HepG2 (cell line): ENCODE data around the gene WNT3. TPM values are rescaled to one million over a fixed set of nuclear protein-coding genes. Genes with fewer than 3 reads are reported as not detected.
A peak's percentile ranks its signal among the peaks of the same experiment; 100 is the strongest.

ENCODE experiments used
- CEBPZ ChIP-seq: IDR thresholded peaks from 2 replicates; pipeline ENCODE4 v1.6.1; 2012; ENCODE audit warnings: low read length, improper control_type of control experiment
- CREM ChIP-seq, 2 experiments: sonication (generic) in 1 of 2; formaldehyde crosslinking in 1 of 2; IDR thresholded peaks; 2 replicates each; pipeline versions ENCODE4 v1.4.0 to v1.6.1; 2016 to 2020; ENCODE audit warnings: antibody characterized with exemption in 1 of 2, mild to moderate bottlenecking in 1 of 2, missing genetic modification reagents in 1 of 2
- EZH2 ChIP-seq: conservative IDR thresholded peaks from 2 replicates; pipeline ENCODE4 v1.6.1; 2012; ENCODE audit warnings: mild to moderate bottlenecking, low read depth, low read length, moderate library complexity
- HNF4G ChIP-seq, 2 experiments: sonication (generic) in 1 of 2; formaldehyde crosslinking in 1 of 2; IDR thresholded peaks; 2 replicates each; pipeline versions ENCODE4 v1.4.0 to v1.6.1; 2011 to 2020; ENCODE audit warnings: borderline replicate concordance in 2 of 2, low read depth in 2 of 2, mild to moderate bottlenecking in 2 of 2, low read length in 1 of 2, missing genetic modification reagents in 1 of 2, moderate library complexity in 1 of 2
- NONO ChIP-seq, 2 experiments: fragments of 450-650 bp in 1 of 2; sonication (generic) in 1 of 2; formaldehyde crosslinking in 1 of 2; IDR thresholded peaks in 1 of 2; conservative IDR thresholded peaks in 1 of 2; 2 replicates each; pipeline versions ENCODE4 v1.6.1 to v1.8.0; 2017 to 2022; ENCODE audit warnings: mild to moderate bottlenecking in 1 of 2, missing genetic modification reagents in 1 of 2, moderate library complexity in 1 of 2
- PAWR ChIP-seq: sonication (generic); formaldehyde crosslinking; IDR thresholded peaks from 2 replicates; pipeline ENCODE4 v1.4.0; 2020; ENCODE audit warnings: missing genetic modification reagents, mild to moderate bottlenecking, borderline replicate concordance
- PPARG ChIP-seq: conservative IDR thresholded peaks from 2 replicates; pipeline ENCODE4 v1.6.1; 2016; ENCODE audit warnings: missing biosample characterization, missing genetic modification reagents
- RBAK ChIP-seq: sonication (generic); formaldehyde crosslinking; IDR thresholded peaks from 2 replicates; pipeline ENCODE4 v1.5.1; 2020; ENCODE audit warnings: mild to moderate bottlenecking, missing genetic modification reagents
- RORA ChIP-seq: sonication (generic); formaldehyde crosslinking; IDR thresholded peaks from 2 replicates; pipeline ENCODE4 v1.5.0; 2020; ENCODE audit warnings: mild to moderate bottlenecking, missing genetic modification reagents, moderate library complexity
- SALL2 ChIP-seq: sonication (generic); formaldehyde crosslinking; IDR thresholded peaks from 2 replicates; pipeline ENCODE4 v1.8.1; 2023; ENCODE audit warnings: mild to moderate bottlenecking, missing genetic modification reagents, inconsistent platforms
- SATB2 ChIP-seq: sonication (generic); formaldehyde crosslinking; IDR thresholded peaks from 2 replicates; pipeline ENCODE4 v1.5.0; 2020; ENCODE audit warnings: missing genetic modification reagents
- SIX1 ChIP-seq: sonication (generic); formaldehyde crosslinking; IDR thresholded peaks from 2 replicates; pipeline ENCODE4 v1.4.0; 2020; ENCODE audit warnings: missing genetic modification reagents, borderline replicate concordance
- SNRNP70 ChIP-seq: fragments of 200-400 bp; formaldehyde crosslinking; IDR thresholded peaks from 2 replicates; pipeline ENCODE4 v1.6.1; 2017; ENCODE audit warnings: mild to moderate bottlenecking, low read depth, low read length, moderate library complexity
- SOX13 ChIP-seq, 3 experiments: fragments of 450-650 bp in 1 of 3; sonication (generic) in 1 of 3; formaldehyde crosslinking in 1 of 3; IDR thresholded peaks in 2 of 3; conservative IDR thresholded peaks in 1 of 3; 2 replicates each; pipeline versions ENCODE4 v1.5.0 to v1.6.1; 2016 to 2020; ENCODE audit warnings: antibody characterized with exemption in 1 of 3, mild to moderate bottlenecking in 1 of 3, missing compliant biosample characterization in 1 of 3, missing genetic modification reagents in 1 of 3, moderate library complexity in 1 of 3
- ZBTB8A ChIP-seq: sonication (generic); formaldehyde crosslinking; IDR thresholded peaks from 2 replicates; pipeline ENCODE4 v1.4.0; 2020; ENCODE audit warnings: mild to moderate bottlenecking, low read depth, missing genetic modification reagents, borderline replicate concordance
- ZGPAT ChIP-seq: IDR thresholded peaks from 2 replicates; pipeline ENCODE4 v1.6.1; 2016; ENCODE audit warnings: mild to moderate bottlenecking
- ZNF207 ChIP-seq: fragments of 450-650 bp; IDR thresholded peaks from 2 replicates; pipeline ENCODE4 v1.6.1; 2016; ENCODE audit warnings: antibody characterized with exemption, borderline replicate concordance
- ZNF484 ChIP-seq: sonication (generic); formaldehyde crosslinking; IDR thresholded peaks from 2 replicates; pipeline ENCODE4 v1.5.1; 2020; ENCODE audit warnings: mild to moderate bottlenecking, low read depth, missing genetic modification reagents, borderline replicate concordance
- ZNF564 ChIP-seq: sonication (generic); formaldehyde crosslinking; IDR thresholded peaks from 2 replicates; pipeline ENCODE4 v1.8.1; 2023; ENCODE audit warnings: mild to moderate bottlenecking, missing genetic modification reagents
- ZNF598 ChIP-seq: sonication (generic); formaldehyde crosslinking; IDR thresholded peaks from 2 replicates; pipeline ENCODE4 v1.5.1; 2020; ENCODE audit warnings: mild to moderate bottlenecking, missing genetic modification reagents, borderline replicate concordance
- ZNF773 ChIP-seq: sonication (generic); formaldehyde crosslinking; IDR thresholded peaks from 2 replicates; pipeline ENCODE4 v1.4.0; 2020; ENCODE audit warnings: missing genetic modification reagents, borderline replicate concordance
- ZNF792 ChIP-seq: IDR thresholded peaks from 2 replicates; pipeline ENCODE4 v1.6.1; 2016
- polyA plus RNA-seq, 8 experiments: library from polyadenylated mRNA; depleted of rRNA in 3 of 8; stranded (reverse) in 7 of 8; unstranded in 1 of 8; fragments of >200 nt; fragmentation: Illumina TruSeq in 4 of 8; extraction: Trizol in 4 of 8; gene quantifications; 2 replicates each; pipeline versions ENCODE4 v1.2.1 to v1.2.3, GENCODE V29; 2011 to 2016; ENCODE audit warnings: low read depth in 4 of 8, missing spikeins in 1 of 8, mixed read lengths in 1 of 8; ENCODE audit not compliant: insufficient read depth in 1 of 8
- total RNA-seq, 5 experiments: library from RNA; depleted of rRNA; stranded (reverse); fragments of >200 nt; fragmentation: Illumina TruSeq; extraction: Trizol; gene quantifications; 2 replicates each; pipeline ENCODE4 v1.2.3, GENCODE V29; 2016; ENCODE audit warnings: low read depth in 1 of 5
- TF ChIP-seq, protein P1 (sequence below): sonication (generic); formaldehyde crosslinking; IDR thresholded peaks from 2 replicates; pipeline ENCODE4 v1.4.0; 2020; ENCODE audit warnings: low read depth, mild to moderate bottlenecking, missing genetic modification reagents

Gene WNT3
- total and polyA plus RNA-seq, 2 of the 13 experiments (the other 11 are each of a cell fraction or from before 2014, with no cell fraction given), result 8.5 to 10.3 TPM

DNA sequence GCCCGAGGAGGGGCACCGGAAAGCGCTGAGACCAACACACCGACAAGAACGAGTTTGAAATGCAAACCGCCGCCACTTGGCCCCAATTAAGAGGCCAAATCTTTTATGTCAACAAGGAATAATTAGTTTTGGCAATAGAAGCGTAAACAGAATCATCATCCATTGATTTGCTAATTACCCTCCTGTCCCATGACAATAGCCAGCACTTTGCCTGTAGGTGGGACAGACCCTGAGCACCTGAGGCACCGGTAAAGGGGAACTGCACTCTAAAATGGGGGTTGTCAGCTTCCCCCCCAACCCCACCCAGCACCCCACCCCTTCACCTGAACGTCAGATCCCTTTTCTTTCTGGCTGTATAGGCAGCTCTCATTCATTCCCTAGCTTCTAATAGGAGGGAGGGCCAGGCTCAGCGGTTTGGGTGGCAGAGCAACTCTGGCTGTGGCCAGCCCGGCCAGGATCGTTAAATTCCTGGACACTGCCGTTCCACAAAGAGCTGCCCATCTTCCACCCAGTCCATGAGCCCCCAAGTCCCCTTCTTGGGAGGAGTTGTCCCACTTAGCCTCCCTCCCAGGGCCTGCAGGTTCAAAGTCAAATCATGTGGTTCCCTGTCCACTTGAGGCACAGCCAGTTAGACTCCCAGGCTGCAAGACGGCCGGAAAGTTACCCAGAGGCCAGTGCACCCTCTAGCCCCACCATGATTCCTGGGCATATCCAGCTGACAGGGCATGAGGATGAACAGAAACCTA lies 45.8 kb downstream of the WNT3 start (continued):
- TF ChIP-seq ZNF792 (CRISPR knock-in tag) (no peak), ZNF773 (CRISPR knock-in tag) (no peak), ZNF598 (no peak), CEBPZ (no peak), SNRNP70 (no peak), ZGPAT (CRISPR knock-in tag) (no peak), CREM (IDR thresholded peaks at IDR 0.05) (no peak), CREM (CRISPR knock-in tag; IDR thresholded peaks at IDR 0.05) (no peak), NONO (IDR thresholded peaks at IDR 0.05) (no peak), NONO (CRISPR knock-in tag; conservative IDR thresholded peaks at IDR 0.05) (no peak), SALL2 (CRISPR knock-in tag) (no peak), SOX13 (IDR thresholded peaks at IDR 0.05) (no peak), SOX13 (CRISPR knock-in tag; conservative IDR thresholded peaks at IDR 0.05 in 1 of 2, IDR thresholded peaks at IDR 0.05 in 1 of 2) (no peak), ZNF564 (no peak), ZBTB8A (CRISPR knock-in tag) (no peak), ZNF207 (no peak), SIX1 (no peak), RORA (no peak), EZH2 (no peak), ZNF484 (no peak), RBAK (CRISPR knock-in tag) (no peak), PPARG (no peak), PAWR (CRISPR knock-in tag) (no peak), SATB2 (CRISPR knock-in tag) (no peak), HNF4G (IDR thresholded peaks at IDR 0.05; ENCODE audit: borderline replicate concordance, low read depth, low read length) (peak; percentile 26; the same call in 1 of the 2 replicates), HNF4G (CRISPR knock-in tag; IDR thresholded peaks at IDR 0.05; ENCODE audit: borderline replicate concordance, low read depth) (no peak)
- TF ChIP-seq, protein P1, sequence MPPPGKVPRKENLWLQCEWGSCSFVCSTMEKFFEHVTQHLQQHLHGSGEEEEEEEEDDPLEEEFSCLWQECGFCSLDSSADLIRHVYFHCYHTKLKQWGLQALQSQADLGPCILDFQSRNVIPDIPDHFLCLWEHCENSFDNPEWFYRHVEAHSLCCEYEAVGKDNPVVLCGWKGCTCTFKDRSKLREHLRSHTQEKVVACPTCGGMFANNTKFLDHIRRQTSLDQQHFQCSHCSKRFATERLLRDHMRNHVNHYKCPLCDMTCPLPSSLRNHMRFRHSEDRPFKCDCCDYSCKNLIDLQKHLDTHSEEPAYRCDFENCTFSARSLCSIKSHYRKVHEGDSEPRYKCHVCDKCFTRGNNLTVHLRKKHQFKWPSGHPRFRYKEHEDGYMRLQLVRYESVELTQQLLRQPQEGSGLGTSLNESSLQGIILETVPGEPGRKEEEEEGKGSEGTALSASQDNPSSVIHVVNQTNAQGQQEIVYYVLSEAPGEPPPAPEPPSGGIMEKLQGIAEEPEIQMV (CRISPR knock-in tag), result no peak
